GM19239 (cell line): ENCODE results near the gene TNIP1.

Experiments used
- DNase-seq: peaks from one replicate; pipeline ENCODE4 v3.0.0; 2011; ENCODE audit warnings: low spot score; ENCODE audit not compliant: insufficient read length
- FAIRE-seq: peaks from 2 replicates; lab custom pipeline; 2011; peaks lifted over from hg19 to GRCh38; lab: Jason Lieb, UNC

Gene TNIP1

GRCh38 chr5:151086192-151086869 lies 5.5 kb upstream of the TNIP1 start:
- DNase-seq (no peak), FAIRE-seq (no peak)

GRCh38 chr5:151085517-151086041 lies 4.7 kb upstream of the TNIP1 start:
- DNase-seq = no peak
- peak; percentile 95 for FAIRE-seq

GRCh38 chr5:151084363-151084762 lies 3.5 kb upstream of the TNIP1 start:
- DNase-seq (no peak), FAIRE-seq (no peak)

GRCh38 chr5:151083081-151083676 lies 2.3 kb upstream of the TNIP1 start:
- FAIRE-seq (peak; percentile 88), DNase-seq (no peak)

GRCh38 chr5:151082282-151082902 lies 1.6 kb upstream of the TNIP1 start:
- DNase-seq (no peak), FAIRE-seq (no peak)

GRCh38 chr5:151081431-151082281 lies 822 bp upstream of the TNIP1 start:
- DNase-seq (no peak), FAIRE-seq (peak; percentile 83)

- DNase-seq = no peak
- FAIRE-seq = no peak
Observed at GRCh38 chr5:151079838-151080612, 809 bp downstream of the TNIP1 start.

- FAIRE-seq = peak; percentile 94
- peak; percentile 72 for DNase-seq
Observed at GRCh38 chr5:151078490-151079262, 2.2 kb downstream of the TNIP1 start.

- FAIRE-seq (no peak), DNase-seq (no peak)
Observed at GRCh38 chr5:151077967-151078366, 2.9 kb downstream of the TNIP1 start.

GRCh38 chr5:151077419-151077818 lies 3.4 kb downstream of the TNIP1 start:
- DNase-seq (no peak), FAIRE-seq (no peak)

GRCh38 chr5:151076616-151077015 lies 4.2 kb downstream of the TNIP1 start:
- FAIRE-seq (no peak), DNase-seq (no peak)

- no peak for FAIRE-seq
- no peak for DNase-seq
Observed at GRCh38 chr5:151075698-151076331, 5.0 kb downstream of the TNIP1 start.

GRCh38 chr5:151074557-151074956 lies 6.3 kb downstream of the TNIP1 start:
- no peak for DNase-seq
- FAIRE-seq = no peak

GRCh38 chr5:151073280-151073679 lies 7.6 kb downstream of the TNIP1 start:
- no peak for FAIRE-seq

GRCh38 chr5:151072630-151073025 lies 8.2 kb downstream of the TNIP1 start:
- DNase-seq = no peak
- no peak for FAIRE-seq

More at GRCh38 chr5:151073280-151073679, 7.6 kb downstream of the TNIP1 start:
- no peak for DNase-seq

GRCh38 chr5:151071848-151072629 lies 8.8 kb downstream of the TNIP1 start:
- DNase-seq (no peak), FAIRE-seq (no peak)

GRCh38 chr5:151071021-151071420 lies 9.8 kb downstream of the TNIP1 start:
- no peak for FAIRE-seq
- no peak for DNase-seq

- FAIRE-seq = no peak
- no peak for DNase-seq
Observed at GRCh38 chr5:151070449-151070848, 10.4 kb downstream of the TNIP1 start.
